ENCODE measurements around the gene KIAA0825.

KIAA0825 gene

GRCh38 chr5:94240993-94241651 is 377.3 kb downstream of the KIAA0825 start:
- no peak overlapping the region for H3K4me3 ChIP-seq (ENCODE audit: low read depth, low read length)
- DNase-seq (ENCODE audit: low read depth) = no peak
- TF ChIP-seq CTCF (IDR thresholded peaks at IDR 0.05; ENCODE audit: insufficient read depth, low read depth, low read length, missing control alignments) = no peak

- no peak for TF ChIP-seq CTCF (IDR thresholded peaks at IDR 0.05; ENCODE audit: insufficient read depth, low read depth, low read length, missing control alignments)
- no peak overlapping the region for H3K4me3 ChIP-seq (ENCODE audit: low read depth, low read length)
- no peak for DNase-seq (ENCODE audit: low read depth)
These were observed 377.8 kb downstream of the KIAA0825 start for GRCh38 chr5:94240596-94240992.

- TF ChIP-seq CTCF (IDR thresholded peaks at IDR 0.05; ENCODE audit: insufficient read depth, low read depth, low read length, missing control alignments) = no peak
- no peak for DNase-seq (ENCODE audit: low read depth)
- H3K4me3 ChIP-seq (ENCODE audit: low read depth, low read length) = no peak overlapping the region
These were observed 378.3 kb downstream of the KIAA0825 start for GRCh38 chr5:94240134-94240533.

- no peak for TF ChIP-seq CTCF (IDR thresholded peaks at IDR 0.05; ENCODE audit: insufficient read depth, low read depth, low read length, missing control alignments)
- H3K4me3 ChIP-seq (ENCODE audit: low read depth, low read length) = no peak overlapping the region
- no peak for DNase-seq (ENCODE audit: low read depth)
These were observed 379.1 kb downstream of the KIAA0825 start for GRCh38 chr5:94239266-94239665.

- no peak for DNase-seq (ENCODE audit: low read depth)
- TF ChIP-seq CTCF (IDR thresholded peaks at IDR 0.05; ENCODE audit: insufficient read depth, low read depth, low read length, missing control alignments) = no peak
These were observed 383.4 kb downstream of the KIAA0825 start for GRCh38 chr5:94234987-94235386.

GRCh38 chr5:94228791-94229190 is 389.6 kb downstream of the KIAA0825 start:
- no peak for TF ChIP-seq CTCF (IDR thresholded peaks at IDR 0.05; ENCODE audit: insufficient read depth, low read depth, low read length, missing control alignments)
- no peak overlapping the region for H3K4me3 ChIP-seq (ENCODE audit: low read depth, low read length)
- DNase-seq (ENCODE audit: low read depth) = no peak

More at GRCh38 chr5:94234987-94235386, 383.4 kb downstream of the KIAA0825 start:
- H3K4me3 ChIP-seq (ENCODE audit: low read depth, low read length) = no peak overlapping the region

GRCh38 chr5:94223235-94223634 is 395.2 kb downstream of the KIAA0825 start:
- TF ChIP-seq CTCF (IDR thresholded peaks at IDR 0.05; ENCODE audit: insufficient read depth, low read depth, low read length, missing control alignments) = no peak
- H3K4me3 ChIP-seq (ENCODE audit: low read depth, low read length) = no peak overlapping the region
- no peak for DNase-seq (ENCODE audit: low read depth)

Data from GM12865 (cell line).